Lung (tissue), 12 donors: ENCODE data around the gene PAX2. TPM values are rescaled to one million over a fixed set of nuclear protein-coding genes. Genes with fewer than 3 reads are reported as not detected.

ENCODE experiments used
- ATAC-seq: fragments of 200-7000 bp; cut with Tn5 transposase; one replicate; pipeline ENCODE4 v1.9.1; 2020; ENCODE audit warnings: moderate number of reproducible peaks; ENCODE audit not compliant: insufficient read depth, low FRiP score
- DNase-seq, 3 donors: peaks; one replicate each; pipeline ENCODE4 v3.0.0-alpha.2; 2013 to 2017
- H3K27ac ChIP-seq, 2 donors: one replicate each; pipeline ENCODE4 v1.5.1; 2013; ENCODE audit warnings: mild to moderate bottlenecking in 2 of 2, moderate library complexity in 2 of 2, control low read depth in 1 of 2, inconsistent platforms in 1 of 2, low read depth in 1 of 2, low read length in 1 of 2
- H3K27me3 ChIP-seq, 3 donors: one replicate each; pipeline ENCODE4 v1.5.1; 2013; ENCODE audit warnings: low read length in 2 of 3; ENCODE audit not compliant: control insufficient read depth in 3 of 3, insufficient read depth in 3 of 3
- H3K36me3 ChIP-seq, 4 donors: one replicate each; pipeline ENCODE4 v1.5.1; 2013; ENCODE audit warnings: low read length in 4 of 4, mild to moderate bottlenecking in 1 of 4, moderate library complexity in 1 of 4; ENCODE audit not compliant: control insufficient read depth in 4 of 4, insufficient read depth in 4 of 4
- H3K4me1 ChIP-seq, 5 donors: one replicate each; pipeline ENCODE4 v1.5.1; 2013; ENCODE audit warnings: low read length in 5 of 5, mild to moderate bottlenecking in 2 of 5, moderate library complexity in 1 of 5; ENCODE audit not compliant: control insufficient read depth in 5 of 5, insufficient read depth in 5 of 5
- H3K4me3 ChIP-seq: one replicate; pipeline ENCODE4 v1.5.1; 2013; ENCODE audit warnings: mild to moderate bottlenecking, control low read depth, moderate library complexity
- H3K9ac ChIP-seq, 2 donors: one replicate each; pipeline ENCODE4 v1.5.1; 2013; ENCODE audit warnings: low read length in 2 of 2, control low read depth in 1 of 2; ENCODE audit not compliant: insufficient read depth in 1 of 2
- H3K9me3 ChIP-seq, 4 donors: one replicate each; pipeline ENCODE4 v1.5.1; 2013; ENCODE audit warnings: low read length in 3 of 4, mild to moderate bottlenecking in 1 of 4, moderate library complexity in 1 of 4; ENCODE audit not compliant: control insufficient read depth in 4 of 4, insufficient read depth in 3 of 4
- WGBS, 2 donors: extraction: QIAGEN DNeasy Blood & Tissue Kit; methylation state at CpG; one replicate each; pipeline ENCODE4 v1.1.7; 2013; 5-methylcytosine and 5-hydroxymethylcytosine counted together
- polyA plus RNA-seq, 2 donors: library from polyadenylated mRNA; stranded (reverse); fragments of 200-250 nt; gene quantifications; one replicate each; pipeline ENCODE4 v1.2.1, GENCODE V29; 2013
- total RNA-seq, 2 donors: library from RNA; depleted of rRNA in 1 of 2; stranded (reverse); fragments of >200 nt in 1 of 2; gene quantifications; one replicate each; pipeline ENCODE4 v1.2.1, GENCODE V29; 2014 to 2021
- TF ChIP-seq, protein P1 (sequence below): IDR thresholded peaks from 2 replicates; pipeline ENCODE4 v1.5.1; 2012; ENCODE audit warnings: mild to moderate bottlenecking; ENCODE audit errors: control extremely low read depth, extremely low read depth
- donor health status: control.
- donor health status: control.
- donor health status: Bipolar disorder and iron deficiency.
- donor health status: healthy.
- donor health status: DM: yes; HTN: yes; CAD: no.

PAX2 gene
- total and polyA plus RNA-seq, 4 donors, result not detected

DNA sequence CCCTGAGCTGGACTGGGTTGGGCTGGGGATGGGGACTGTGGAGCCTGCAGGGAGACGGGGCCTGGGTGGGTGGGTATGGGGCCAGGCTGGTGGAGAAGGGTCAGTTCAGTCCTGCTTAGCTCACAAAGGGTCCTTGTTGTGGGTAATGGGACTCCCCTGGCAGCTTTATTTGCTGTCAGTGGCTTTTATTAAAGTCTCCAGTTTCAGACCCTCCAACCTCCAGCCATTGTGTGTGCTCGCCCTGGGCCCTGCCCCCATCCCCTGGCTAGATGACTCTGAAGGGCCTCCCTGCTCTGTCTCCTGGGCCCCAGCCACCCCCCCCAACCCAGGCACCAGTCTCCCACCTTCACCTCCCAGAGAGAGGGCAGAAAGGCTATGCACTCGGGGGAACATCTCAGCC lies 123.0 kb downstream of the PAX2 start:
- H3K9ac ChIP-seq, result no peak overlapping the region
- peaks cover 0 to 2% (median 0%) of the 10 kb centered on the region in 4 donors for H3K9me3 ChIP-seq
- 82 to 86% methylated on average over 3 of the region's 3 CpGs for WGBS, 2 donors
- TF ChIP-seq, protein P1, sequence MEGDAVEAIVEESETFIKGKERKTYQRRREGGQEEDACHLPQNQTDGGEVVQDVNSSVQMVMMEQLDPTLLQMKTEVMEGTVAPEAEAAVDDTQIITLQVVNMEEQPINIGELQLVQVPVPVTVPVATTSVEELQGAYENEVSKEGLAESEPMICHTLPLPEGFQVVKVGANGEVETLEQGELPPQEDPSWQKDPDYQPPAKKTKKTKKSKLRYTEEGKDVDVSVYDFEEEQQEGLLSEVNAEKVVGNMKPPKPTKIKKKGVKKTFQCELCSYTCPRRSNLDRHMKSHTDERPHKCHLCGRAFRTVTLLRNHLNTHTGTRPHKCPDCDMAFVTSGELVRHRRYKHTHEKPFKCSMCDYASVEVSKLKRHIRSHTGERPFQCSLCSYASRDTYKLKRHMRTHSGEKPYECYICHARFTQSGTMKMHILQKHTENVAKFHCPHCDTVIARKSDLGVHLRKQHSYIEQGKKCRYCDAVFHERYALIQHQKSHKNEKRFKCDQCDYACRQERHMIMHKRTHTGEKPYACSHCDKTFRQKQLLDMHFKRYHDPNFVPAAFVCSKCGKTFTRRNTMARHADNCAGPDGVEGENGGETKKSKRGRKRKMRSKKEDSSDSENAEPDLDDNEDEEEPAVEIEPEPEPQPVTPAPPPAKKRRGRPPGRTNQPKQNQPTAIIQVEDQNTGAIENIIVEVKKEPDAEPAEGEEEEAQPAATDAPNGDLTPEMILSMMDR, result no peak
- DNase-seq (no peak), ATAC-seq (no peak)
- no peak overlapping the region for H3K27ac ChIP-seq
- H3K36me3 ChIP-seq, result no peaks in the 10 kb centered on the region
- H3K4me1 ChIP-seq, result peaks cover 0 to 23% (median 0%) of the 10 kb centered on the region in 5 donors
- H3K27me3 ChIP-seq, result peaks cover 0 to 34% (median 4%) of the 10 kb centered on the region in 3 donors
- no peak overlapping the region for H3K4me3 ChIP-seq

DNA sequence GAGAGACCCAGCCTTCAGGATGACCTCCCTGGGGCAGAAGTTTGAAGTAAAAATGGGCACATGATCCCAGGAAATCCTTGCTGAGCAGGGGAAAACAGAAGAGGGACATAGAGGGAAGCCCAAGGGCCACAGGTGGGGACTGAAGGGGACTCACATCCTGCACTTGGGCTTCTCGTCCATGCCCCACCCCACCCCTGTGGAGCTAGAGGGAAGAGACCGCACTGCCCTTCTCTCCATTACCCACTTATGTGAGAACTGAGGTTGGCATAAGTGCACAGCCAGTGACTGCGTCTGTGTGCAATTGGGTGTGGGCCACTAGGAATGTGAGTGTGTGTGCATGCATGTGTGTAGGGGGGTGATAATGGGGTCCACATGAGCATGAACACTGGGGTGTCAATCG lies 124.0 kb downstream of the PAX2 start:
- Histone ChIP-seq H3K27ac (no peak overlapping the region), H3K4me3 (no peak overlapping the region), H3K4me1 (peaks cover 0 to 32% (median 0%) of the 10 kb centered on the region in 5 donors), H3K36me3 (no peaks in the 10 kb centered on the region), H3K9me3 (peaks cover 0 to 2% (median 0%) of the 10 kb centered on the region in 4 donors), H3K9ac (no peak overlapping the region), H3K27me3 (peaks cover 0 to 35% (median 4%) of the 10 kb centered on the region in 3 donors)
- WGBS, 2 donors, result 83 to 84% methylated on average over 4 of the region's 4 CpGs
- TF ChIP-seq, protein P1, result no peak
- DNase-seq (no peak), ATAC-seq (no peak)

DNA sequence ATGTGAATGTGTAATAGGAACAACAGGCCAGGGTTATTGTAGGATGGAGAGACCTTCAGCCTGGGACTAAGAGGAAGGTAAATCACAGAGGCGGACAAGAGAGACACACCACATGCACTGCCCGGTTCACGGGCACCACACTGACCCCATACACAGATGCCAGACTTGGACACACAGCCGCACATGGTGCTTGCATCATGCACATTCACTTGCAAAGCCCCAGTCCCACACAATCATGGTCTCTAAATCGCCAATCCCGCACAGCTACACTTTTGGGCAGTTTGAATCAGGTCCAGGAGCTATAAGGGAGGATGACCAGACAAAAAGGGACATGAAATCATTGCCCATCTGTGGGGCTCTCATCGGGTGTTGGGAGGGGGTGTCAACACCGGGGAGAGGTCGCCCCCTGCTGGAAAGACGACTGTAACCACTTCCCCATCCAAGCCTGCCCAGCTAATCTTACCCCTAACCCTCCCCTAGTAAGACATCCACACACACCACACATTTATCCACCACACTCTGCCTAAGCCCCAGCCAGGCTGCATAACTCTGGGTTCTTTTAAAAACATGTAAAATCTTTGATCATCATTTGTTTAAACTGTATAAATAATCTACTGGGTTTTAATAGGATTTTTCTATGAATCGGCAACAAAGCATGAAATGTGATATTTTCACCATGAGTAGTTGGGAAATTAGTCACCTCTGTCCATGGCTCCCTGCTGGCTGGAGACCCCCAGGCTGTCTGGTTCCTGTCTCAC lies 126.8 kb downstream of the PAX2 start:
- WGBS, 2 donors, result 57 to 58% methylated on average over 11 of the region's 11 CpGs
- ATAC-seq, result no peak
- DNase-seq, result peak in 2 of 3 donors; percentile 31 to 51

More for the DNA sequence above, 126.8 kb downstream of the PAX2 start:
- Histone ChIP-seq H3K4me1 (peaks cover 0 to 24% (median 0%) of the 10 kb centered on the region in 5 donors), H3K36me3 (no peaks in the 10 kb centered on the region), H3K9ac (no peak overlapping the region), H3K27me3 (peaks cover 0 to 32% (median 0%) of the 10 kb centered on the region in 3 donors), H3K9me3 (no peaks in the 10 kb centered on the region), H3K27ac (no peak overlapping the region), H3K4me3 (no peak overlapping the region)
- TF ChIP-seq, protein P1, result no peak
